H1 (cell line): Measurements from ENCODE around the gene ANKRD6. TPM values are rescaled to one million over a fixed set of nuclear protein-coding genes. Genes with fewer than 3 reads are reported as not detected.

Experiments
- CTCF ChIA-PET: fragments of 300-600 bp; sonication (Branson Sonifier 250); formaldehyde crosslinking; loops from one replicate; lab custom pipeline; 2021; ENCODE audit not compliant: partially characterized antibody; lab: Charles Lee
- POLR2A ChIA-PET: fragments of 300-600 bp; sonication (Branson Sonifier 250); formaldehyde crosslinking; loops from one replicate; lab custom pipeline; 2021; ENCODE audit warnings: inconsistent platforms; ENCODE audit not compliant: partially characterized antibody; lab: Charles Lee
- DNase-seq, 2 experiments: peaks; one replicate each; pipeline versions ENCODE4 v3.0.0 to v3.0.0-alpha.2; 2010 to 2022; ENCODE audit warnings: low spot score in 2 of 2, low read depth in 1 of 2, mixed read lengths in 1 of 2
- FAIRE-seq: peaks from 2 replicates; lab custom pipeline; 2011; peaks lifted over from hg19 to GRCh38; lab: Jason Lieb, UNC
- H2AFZ ChIP-seq: 2 replicates; pipeline ENCODE4 v1.8.1; 2012; ENCODE audit warnings: low read length, inconsistent platforms
- H2AK5ac ChIP-seq: 2 replicates; pipeline ENCODE4 v1.6.1; 2013; ENCODE audit warnings: low read depth, low read length
- H2BK120ac ChIP-seq: replicated peaks from 2 replicates; pipeline ENCODE3; 2013; ENCODE audit warnings: low read depth, low read length, inconsistent platforms
- H2BK12ac ChIP-seq: 2 replicates; pipeline ENCODE4 v1.6.1; 2013; ENCODE audit warnings: low read depth, low read length
- H2BK15ac ChIP-seq: 2 replicates; pipeline ENCODE4 v1.6.1; 2013; ENCODE audit warnings: low read length
- H2BK20ac ChIP-seq: 2 replicates; pipeline ENCODE4 v1.6.1; 2013; ENCODE audit warnings: low read length
- H2BK5ac ChIP-seq: 2 replicates; pipeline ENCODE4 v1.6.1; 2013; ENCODE audit warnings: low read depth, low read length
- H3K14ac ChIP-seq: 2 replicates; pipeline ENCODE4 v1.6.1; 2013; ENCODE audit warnings: inconsistent platforms; ENCODE audit not compliant: insufficient read length
- H3K18ac ChIP-seq: 2 replicates; pipeline ENCODE4 v1.6.1; 2013; ENCODE audit warnings: low read length; ENCODE audit errors: extremely low read depth
- H3K23ac ChIP-seq: 2 replicates; pipeline ENCODE4 v1.6.1; 2013; ENCODE audit warnings: inconsistent platforms; ENCODE audit not compliant: insufficient read length
- H3K23me2 ChIP-seq: 2 replicates; pipeline ENCODE4 v1.6.1; 2013; ENCODE audit warnings: low read depth, low read length
- H3K27ac ChIP-seq: 2 replicates; pipeline ENCODE4 v1.6.1; 2011; ENCODE audit warnings: low read depth, low read length, inconsistent platforms
- H3K27me3 ChIP-seq, 4 experiments: replicated peaks in 1 of 4; 1 replicate in 1 of 4; 2 replicates in 3 of 4; pipeline versions ENCODE4 v1.6.1 to v1.8.1; 2011 to 2013; ENCODE audit warnings: low read length in 3 of 4, mild to moderate bottlenecking in 3 of 4, inconsistent platforms in 2 of 4, mixed read lengths in 2 of 4, moderate library complexity in 1 of 4; ENCODE audit not compliant: control insufficient read depth in 3 of 4, insufficient read depth in 3 of 4; ENCODE audit errors: extremely low read depth in 1 of 4
- H3K36me3 ChIP-seq, 4 experiments: 2 replicates each; pipeline versions ENCODE4 v1.6.1 to v1.8.1; 2011 to 2013; ENCODE audit warnings: mild to moderate bottlenecking in 4 of 4, low read length in 3 of 4, moderate library complexity in 2 of 4, control low read depth in 1 of 4, inconsistent platforms in 1 of 4; ENCODE audit not compliant: insufficient read depth in 4 of 4, control insufficient read depth in 2 of 4
- H3K4ac ChIP-seq: replicated peaks from 2 replicates; pipeline ENCODE3; 2013; ENCODE audit warnings: low read length, low read depth, mixed read lengths, inconsistent platforms; ENCODE audit not compliant: insufficient read length
- H3K4me1 ChIP-seq, 4 experiments: replicated peaks in 1 of 4; 1 replicate in 1 of 4; 2 replicates in 3 of 4; pipeline versions ENCODE4 v1.6.1 to v1.8.1; 2011 to 2013; ENCODE audit warnings: low read length in 3 of 4, inconsistent platforms in 2 of 4, mixed read lengths in 1 of 4; ENCODE audit not compliant: insufficient read depth in 4 of 4, control insufficient read depth in 3 of 4
- H3K4me2 ChIP-seq, 2 experiments: 2 replicates each; pipeline versions ENCODE4 v1.6.1 to v1.8.1; 2011 to 2013; ENCODE audit warnings: low read depth in 2 of 2, low read length in 2 of 2, control low read depth in 1 of 2, inconsistent platforms in 1 of 2, mild to moderate bottlenecking in 1 of 2; ENCODE audit not compliant: insufficient read depth in 1 of 2
- H3K4me3 ChIP-seq, 4 experiments: fragments of 200-600, 300-600 bp in 1 of 4; sonication (generic), shearing (Covaris generic), sonication (Bioruptor Twin) in 1 of 4; 2 replicates each; pipeline versions ENCODE4 v1.5.1 to v1.8.1; 2011 to 2016; ENCODE audit warnings: low read length in 4 of 4, low read depth in 3 of 4, control low read depth in 2 of 4, inconsistent platforms in 2 of 4, mild to moderate bottlenecking in 2 of 4, mixed read lengths in 1 of 4, moderate library complexity in 1 of 4; ENCODE audit not compliant: insufficient read depth in 2 of 4; ENCODE audit errors: extremely low read depth in 1 of 4
- H3K56ac ChIP-seq: replicated peaks from 2 replicates; pipeline ENCODE3; 2013; ENCODE audit warnings: low read depth, mild to moderate bottlenecking, mixed read lengths, low read length, inconsistent platforms; ENCODE audit not compliant: insufficient read length
- H3K79me1 ChIP-seq: 2 replicates; pipeline ENCODE4 v1.6.1; 2013; ENCODE audit warnings: low read depth, low read length, control low read depth
- H3K79me2 ChIP-seq, 2 experiments: 2 replicates each; pipeline versions ENCODE4 v1.6.1 to v1.8.1; 2012 to 2013; ENCODE audit warnings: low read length in 2 of 2, mild to moderate bottlenecking in 2 of 2, inconsistent platforms in 1 of 2; ENCODE audit not compliant: insufficient read depth in 2 of 2, control insufficient read depth in 1 of 2
- H3K9ac ChIP-seq, 4 experiments: replicated peaks in 1 of 4; 1 replicate in 1 of 4; 2 replicates in 3 of 4; pipeline versions ENCODE4 v1.6.1 to v1.8.1; 2011 to 2013; ENCODE audit warnings: low read depth in 3 of 4, low read length in 3 of 4, control low read depth in 2 of 4, mild to moderate bottlenecking in 2 of 4, moderate library complexity in 2 of 4, inconsistent platforms in 1 of 4; ENCODE audit errors: extremely low read depth in 1 of 4
- H3K9me3 ChIP-seq, 2 experiments: 2 replicates each; pipeline versions ENCODE4 v1.6.1 to v1.8.1; 2012 to 2013; ENCODE audit warnings: mild to moderate bottlenecking in 2 of 2, moderate library complexity in 2 of 2, control low read depth in 1 of 2, inconsistent platforms in 1 of 2, low read depth in 1 of 2, low read length in 1 of 2, mixed read lengths in 1 of 2; ENCODE audit not compliant: insufficient read depth in 2 of 2
- H4K20me1 ChIP-seq, 2 experiments: replicated peaks in 1 of 2; 2 replicates each; pipeline versions ENCODE3 to v1.8.1; 2011 to 2013; ENCODE audit warnings: inconsistent platforms in 2 of 2, low read length in 2 of 2, mild to moderate bottlenecking in 1 of 2; ENCODE audit not compliant: insufficient read depth in 2 of 2, control insufficient read depth in 1 of 2
- H4K5ac ChIP-seq: 2 replicates; pipeline ENCODE4 v1.6.1; 2013; ENCODE audit warnings: low read length, low read depth, mixed read lengths, inconsistent platforms; ENCODE audit not compliant: insufficient read length
- H4K8ac ChIP-seq: 2 replicates; pipeline ENCODE4 v1.8.0; 2013; ENCODE audit warnings: mild to moderate bottlenecking, moderate library complexity, low read length, inconsistent platforms; ENCODE audit not compliant: insufficient read depth; ENCODE audit errors: extremely low read depth
- H4K91ac ChIP-seq: replicated peaks from 2 replicates; pipeline ENCODE3; 2013; ENCODE audit warnings: low read length, mixed read lengths, inconsistent platforms; ENCODE audit not compliant: insufficient read length
- CBX5 ChIP-seq: fragments of 300-800, 300-1000 bp; sonication (generic); IDR thresholded peaks from 2 replicates; pipeline ENCODE4 v1.7.1; 2016; ENCODE audit warnings: antibody characterized with exemption, low read length, low read depth
- CEBPB ChIP-seq: IDR thresholded peaks from 2 replicates; pipeline ENCODE4 v1.6.1; 2012; ENCODE audit warnings: low read depth, low read length
- NANOG ChIP-seq: IDR thresholded peaks from 2 replicates; pipeline ENCODE4 v1.6.1; 2011; ENCODE audit warnings: low read length, low read depth, mild to moderate bottlenecking, inconsistent platforms; ENCODE audit not compliant: insufficient read depth, poor library complexity, severe bottlenecking
- RAD21 ChIP-seq, 2 experiments: IDR thresholded peaks in 1 of 2; conservative IDR thresholded peaks in 1 of 2; 2 replicates each; pipeline ENCODE4 v1.6.1; 2011; ENCODE audit warnings: low read depth in 2 of 2, low read length in 2 of 2, improper control_type of control experiment in 1 of 2, inconsistent platforms in 1 of 2, mild to moderate bottlenecking in 1 of 2, moderate library complexity in 1 of 2
- TAF7 ChIP-seq: optimal IDR thresholded peaks from 2 replicates; pipeline ENCODE3; 2011; ENCODE audit warnings: low read depth, mild to moderate bottlenecking, inconsistent platforms, low read length, moderate library complexity, borderline replicate concordance
- TEAD4 ChIP-seq: IDR thresholded peaks from 2 replicates; pipeline ENCODE4 v1.6.1; 2012; ENCODE audit warnings: low read depth, low read length, inconsistent platforms, mixed read lengths
- WGBS, 2 experiments: shearing (Covaris generic) in 1 of 2; methylation state at CpG; one replicate each; pipeline versions ENCODE4 v1.1.6 to v1.1.7; 2013 to 2015; ENCODE audit warnings: low lambda C conversion rate in 2 of 2, mixed read lengths in 2 of 2, inconsistent platforms in 1 of 2, low coverage in 1 of 2, missing lambda C conversion rate in 1 of 2; ENCODE audit not compliant: insufficient replicate concordance in 2 of 2, insufficient coverage in 1 of 2, insufficient read length in 1 of 2; ENCODE audit errors: extremely low coverage in 1 of 2, missing lambda C conversion rate in 1 of 2; 5-methylcytosine and 5-hydroxymethylcytosine counted together
- polyA plus RNA-seq, 7 experiments: library from polyadenylated mRNA; depleted of rRNA in 3 of 7; stranded (reverse) in 5 of 7; unstranded in 2 of 7; fragments of >200 nt in 5 of 7; fragments of 200-250 nt in 2 of 7; gene quantifications; 1 replicate in 5 of 7; 2 replicates in 1 of 7; 4 replicates in 1 of 7; pipeline versions ENCODE4 v1.2.1 to v1.2.3, GENCODE V29; 2011 to 2013; ENCODE audit warnings: missing spikeins in 2 of 7, mixed read lengths in 2 of 7
- total RNA-seq: library from RNA; stranded (reverse); fragmentation: NEBNext Ultra II Directional; extraction: Animal tissue kit (Norgen Biotek cat#: 25700); gene quantifications from 2 replicates; pipeline ENCODE4 v1.2.1, GENCODE V29; 2021
- TF ChIP-seq, protein P1 (sequence below): IDR thresholded peaks from 2 replicates; pipeline ENCODE4 v1.6.1; 2012; ENCODE audit warnings: low read length, inconsistent platforms
- TF ChIP-seq, protein P2 (sequence below), 3 experiments: IDR thresholded peaks; 1 replicate in 2 of 3; 2 replicates in 1 of 3; pipeline versions ENCODE4 v1.5.1 to v1.6.1; 2011; ENCODE audit warnings: low read length in 3 of 3, mild to moderate bottlenecking in 3 of 3, inconsistent platforms in 2 of 3, low read depth in 1 of 3, moderate library complexity in 1 of 3; ENCODE audit not compliant: insufficient read depth in 1 of 3; ENCODE audit errors: control extremely low read depth in 1 of 3

The ANKRD6 gene
- total and polyA plus RNA-seq, 2 of the 8 experiments (the other 6 are each of a cell fraction or from before 2014, with no cell fraction given), result 5.9 to 12.8 TPM

DNA sequence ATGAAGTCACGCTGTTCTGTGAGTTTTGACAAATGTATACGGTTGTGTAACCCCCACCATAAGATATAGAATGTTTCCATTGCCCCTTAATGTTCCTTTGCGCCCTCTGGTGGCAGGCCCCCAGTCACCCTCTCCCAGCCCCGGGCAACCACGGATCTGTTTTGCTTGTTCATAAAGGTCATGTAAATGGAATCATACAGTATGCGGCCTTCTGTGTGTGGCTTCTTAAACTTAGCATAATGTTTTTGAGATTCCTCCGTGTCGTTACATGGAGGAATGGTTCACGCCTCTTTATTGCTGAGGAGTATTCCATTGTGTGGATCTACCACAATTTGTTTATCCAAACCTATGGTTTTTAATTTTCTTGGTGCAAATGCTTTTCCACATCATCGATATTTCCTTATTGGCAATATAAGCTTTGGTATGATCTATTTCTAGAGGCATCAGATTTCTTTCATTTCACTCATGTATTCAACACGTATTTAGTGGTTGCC is 177.2 kb downstream of the ANKRD6 start:
- Histone ChIP-seq H2BK15ac (no peak overlapping the region), H2BK20ac (no peak overlapping the region), H2BK120ac (no peak overlapping the region), H3K4me1 (no peaks in the 10 kb centered on the region), H3K4me2 (no peak overlapping the region), H2AFZ (no peak overlapping the region), H3K56ac (no peak overlapping the region), H3K36me3 (no peaks in the 10 kb centered on the region), H4K5ac (no peak overlapping the region), H4K91ac (no peak overlapping the region), H3K79me2 (no peaks in the 10 kb centered on the region), H3K4me3 (no peak overlapping the region), H3K9me3 (no peaks in the 10 kb centered on the region), H3K18ac (no peak overlapping the region), H3K9ac (no peak overlapping the region), H2BK5ac (no peak overlapping the region), H3K27me3 (no peaks in the 10 kb centered on the region), H3K79me1 (no peaks in the 10 kb centered on the region; the same call in 1 of the 2 replicates), H2AK5ac (no peak overlapping the region), H3K14ac (no peak overlapping the region), H3K4ac (no peak overlapping the region), H4K8ac (no peak overlapping the region), H2BK12ac (no peak overlapping the region), H4K20me1 (no peaks in the 10 kb centered on the region), H3K23ac (no peak overlapping the region), H3K23me2 (no peaks in the 10 kb centered on the region), H3K27ac (no peak overlapping the region)
- ChIA-PET CTCF (interaction anchor here (0.6 to 11.0 kb wide), 42 partner anchors 9 to 305 kb away, joined by 3 to 183 read pairs (median 5); partner anchors contain the start of gene ANKRD6), POLR2A (no interaction called here)
- FAIRE-seq (peak; percentile 88), DNase-seq (peak in 1 of 2 experiments; percentile 90)
- WGBS, 2 experiments, result 48% methylated on average over 11 of the region's 11 CpGs; no CpG with 5 or more reads in 1 of the 2 experiments
- TF ChIP-seq TAF7 (no peak), NANOG (no peak), CBX5 (no peak), RAD21 (IDR thresholded peaks at IDR 0.05 in 1 of 2, conservative IDR thresholded peaks at IDR 0.05 in 1 of 2; ENCODE audit: low read depth in 2 of 2, low read length in 2 of 2) (peak; percentile 75 to 77), CEBPB (peak; percentile 17; the same call in 1 of the 2 replicates), TEAD4 (no peak)
- TF ChIP-seq, protein P1, sequence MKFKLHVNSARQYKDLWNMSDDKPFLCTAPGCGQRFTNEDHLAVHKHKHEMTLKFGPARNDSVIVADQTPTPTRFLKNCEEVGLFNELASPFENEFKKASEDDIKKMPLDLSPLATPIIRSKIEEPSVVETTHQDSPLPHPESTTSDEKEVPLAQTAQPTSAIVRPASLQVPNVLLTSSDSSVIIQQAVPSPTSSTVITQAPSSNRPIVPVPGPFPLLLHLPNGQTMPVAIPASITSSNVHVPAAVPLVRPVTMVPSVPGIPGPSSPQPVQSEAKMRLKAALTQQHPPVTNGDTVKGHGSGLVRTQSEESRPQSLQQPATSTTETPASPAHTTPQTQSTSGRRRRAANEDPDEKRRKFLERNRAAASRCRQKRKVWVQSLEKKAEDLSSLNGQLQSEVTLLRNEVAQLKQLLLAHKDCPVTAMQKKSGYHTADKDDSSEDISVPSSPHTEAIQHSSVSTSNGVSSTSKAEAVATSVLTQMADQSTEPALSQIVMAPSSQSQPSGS, result no peak
- TF ChIP-seq, protein P2, sequence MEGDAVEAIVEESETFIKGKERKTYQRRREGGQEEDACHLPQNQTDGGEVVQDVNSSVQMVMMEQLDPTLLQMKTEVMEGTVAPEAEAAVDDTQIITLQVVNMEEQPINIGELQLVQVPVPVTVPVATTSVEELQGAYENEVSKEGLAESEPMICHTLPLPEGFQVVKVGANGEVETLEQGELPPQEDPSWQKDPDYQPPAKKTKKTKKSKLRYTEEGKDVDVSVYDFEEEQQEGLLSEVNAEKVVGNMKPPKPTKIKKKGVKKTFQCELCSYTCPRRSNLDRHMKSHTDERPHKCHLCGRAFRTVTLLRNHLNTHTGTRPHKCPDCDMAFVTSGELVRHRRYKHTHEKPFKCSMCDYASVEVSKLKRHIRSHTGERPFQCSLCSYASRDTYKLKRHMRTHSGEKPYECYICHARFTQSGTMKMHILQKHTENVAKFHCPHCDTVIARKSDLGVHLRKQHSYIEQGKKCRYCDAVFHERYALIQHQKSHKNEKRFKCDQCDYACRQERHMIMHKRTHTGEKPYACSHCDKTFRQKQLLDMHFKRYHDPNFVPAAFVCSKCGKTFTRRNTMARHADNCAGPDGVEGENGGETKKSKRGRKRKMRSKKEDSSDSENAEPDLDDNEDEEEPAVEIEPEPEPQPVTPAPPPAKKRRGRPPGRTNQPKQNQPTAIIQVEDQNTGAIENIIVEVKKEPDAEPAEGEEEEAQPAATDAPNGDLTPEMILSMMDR (IDR thresholded peaks at IDR 0.05; ENCODE audit: control extremely low read depth in 1 of 3, insufficient read depth in 1 of 3, low read depth in 1 of 3, low read length in 3 of 3), result peak; percentile 80 to 89 (median 82)
